ENCODE results near the gene ZNF407. TPM values are rescaled to one million over a fixed set of nuclear protein-coding genes. Genes with fewer than 3 reads are reported as not detected.

ZNF407 gene
- total and polyA plus RNA-seq, 2 of the 13 experiments (the other 11 are each of a cell fraction or from before 2014, with no cell fraction given), result 2.3 to 8.7 TPM

GRCh38 chr18:74914052-74914591, 316.5 kb downstream of the ZNF407 start:
- TF ChIP-seq TOE1 (CRISPR knock-in tag; IDR thresholded peaks at IDR 0.05), result no peak
- no peak for TF ChIP-seq WIZ (CRISPR knock-in tag; IDR thresholded peaks at IDR 0.05)
- TF ChIP-seq KAT8 (CRISPR knock-in tag; IDR thresholded peaks at IDR 0.05), result no peak
- Histone ChIP-seq H3K79me2 (ENCODE audit: insufficient read depth, low read length) (no peaks in the 10 kb centered on the region), H3K9ac (ENCODE audit: insufficient read depth, low read depth, low read length) (no peak overlapping the region), H3K27ac (ENCODE audit: extremely low read length, insufficient read depth, low read length) (no peak overlapping the region), H3K9me3 (ENCODE audit: low read length) (no peaks in the 10 kb centered on the region), H3K4me1 (ENCODE audit: insufficient read depth, low read length) (no peaks in the 10 kb centered on the region), H3K27me3 (ENCODE audit: control insufficient read depth in 1 of 2, insufficient read depth in 2 of 2, low read length in 2 of 2) (no peaks in the 10 kb centered on the region), H3K36me3 (replicated peaks in 1 of 2; ENCODE audit: control insufficient read depth in 1 of 2, insufficient read depth in 2 of 2, low read length in 2 of 2) (no peaks in the 10 kb centered on the region), H3K4me3 (replicated peaks in 1 of 3; ENCODE audit: insufficient read depth in 1 of 3, low read depth in 2 of 3, low read length in 3 of 3) (no peak overlapping the region), H2AFZ (ENCODE audit: low read length) (no peak overlapping the region), H3K4me2 (ENCODE audit: low read depth, low read length) (no peak overlapping the region), H4K20me1 (ENCODE audit: insufficient read depth, low read length) (no peaks in the 10 kb centered on the region)
- intact Hi-C loops (cut with micrococcal nuclease; ENCODE audit: unreplicated experiment), result no loop called here
- ATAC-seq (no peak), DNase-seq (ENCODE audit: low spot score) (no peak), FAIRE-seq (no peak)
- WGBS (ENCODE audit: low lambda C conversion rate), result 99% methylated on average over 17 of the region's 17 CpGs
- in situ Hi-C loops (cut with HindIII; ENCODE audit: extremely low pct_ligation_motif_present, low pct_unique_long_range_greater_than_20kb), result no loop called here
- no TSS peak for BruUV-seq (replicated peaks)
- ChIA-PET CTCF (ENCODE audit: low intra/inter-chr PET ratio, low total read pairs) (no interaction called here), POLR2A (no interaction called here)

- CTCF ChIA-PET (ENCODE audit: low intra/inter-chr PET ratio, low total read pairs), result no interaction called here
- Histone ChIP-seq H3K4me2 (ENCODE audit: low read depth, low read length) (no peak overlapping the region), H3K4me3 (replicated peaks in 1 of 3; ENCODE audit: insufficient read depth in 1 of 3, low read depth in 2 of 3, low read length in 3 of 3) (no peak overlapping the region), H3K4me1 (ENCODE audit: insufficient read depth, low read length) (no peaks in the 10 kb centered on the region), H3K9me3 (ENCODE audit: low read length) (no peaks in the 10 kb centered on the region), H3K27ac (ENCODE audit: extremely low read length, insufficient read depth, low read length) (no peak overlapping the region), H3K9ac (ENCODE audit: insufficient read depth, low read depth, low read length) (no peak overlapping the region), H3K27me3 (ENCODE audit: control insufficient read depth in 1 of 2, insufficient read depth in 2 of 2, low read length in 2 of 2) (no peaks in the 10 kb centered on the region), H3K36me3 (replicated peaks in 1 of 2; ENCODE audit: control insufficient read depth in 1 of 2, insufficient read depth in 2 of 2, low read length in 2 of 2) (no peaks in the 10 kb centered on the region), H4K20me1 (ENCODE audit: insufficient read depth, low read length) (no peaks in the 10 kb centered on the region), H2AFZ (ENCODE audit: low read length) (no peak overlapping the region), H3K79me2 (ENCODE audit: insufficient read depth, low read length) (no peaks in the 10 kb centered on the region)
- BruUV-seq (replicated peaks), result no TSS peak
- DNase-seq (ENCODE audit: low spot score) (no peak), ATAC-seq (no peak), FAIRE-seq (no peak)
- WGBS (ENCODE audit: low lambda C conversion rate), result 77% methylated on average over 2 of the region's 2 CpGs
- POLR2A ChIA-PET, result no interaction called here
- intact Hi-C loops (cut with micrococcal nuclease; ENCODE audit: unreplicated experiment), result no loop called here
- in situ Hi-C loops (cut with HindIII; ENCODE audit: extremely low pct_ligation_motif_present, low pct_unique_long_range_greater_than_20kb), result no loop called here
- TF ChIP-seq MEIS2 (CRISPR knock-in tag; IDR thresholded peaks at IDR 0.05) (no peak), DBP (CRISPR knock-in tag; IDR thresholded peaks at IDR 0.05; ENCODE audit: not compliant biosample characterization) (no peak), SNAPC4 (CRISPR knock-in tag; IDR thresholded peaks at IDR 0.05) (no peak), CSRNP1 (CRISPR knock-in tag; IDR thresholded peaks at IDR 0.05) (no peak), ZNF841 (CRISPR knock-in tag; IDR thresholded peaks at IDR 0.05; ENCODE audit: borderline replicate concordance) (no peak), GPBP1L1 (CRISPR knock-in tag; IDR thresholded peaks at IDR 0.05) (no peak), ELF1 (CRISPR knock-in tag; IDR thresholded peaks at IDR 0.05) (no peak)
These were observed 317.0 kb downstream of the ZNF407 start for GRCh38 chr18:74914648-74915047.
